HEK293T (cell line): ENCODE measurements around the gene NAT10.

ENCODE experiments used
- CTCF ChIA-PET: fragments of 350-600 bp; formaldehyde crosslinking; extraction: SDS; loops from one replicate; lab custom pipeline; 2021; ENCODE audit warnings: antibody characterized with exemption, inconsistent platforms; lab: Yijun Ruan, JAX
- POLR2A ChIA-PET: fragments of 350-600 bp; formaldehyde crosslinking; extraction: SDS; loops from one replicate; lab custom pipeline; 2020; ENCODE audit warnings: antibody characterized with exemption, inconsistent platforms; lab: Yijun Ruan, JAX
- DNase-seq: peaks from one replicate; pipeline ENCODE4 v3.0.0; 2012; ENCODE audit warnings: mixed read lengths; ENCODE audit errors: extremely low spot score
- FOXK2 ChIP-seq: fragments of 450-650 bp; IDR thresholded peaks from 2 replicates; pipeline ENCODE4 v1.6.1; 2016; ENCODE audit warnings: mild to moderate bottlenecking
- FOXM1 ChIP-seq: fragments of 450-650 bp; IDR thresholded peaks from 2 replicates; pipeline ENCODE4 v1.6.1; 2017; ENCODE audit warnings: mild to moderate bottlenecking, borderline replicate concordance
- NFRKB ChIP-seq: fragments of 450-650 bp; IDR thresholded peaks from 2 replicates; pipeline ENCODE4 v1.6.1; 2016; ENCODE audit warnings: mild to moderate bottlenecking, moderate library complexity
- TARDBP ChIP-seq: fragments of 450-650 bp; IDR thresholded peaks from 2 replicates; pipeline ENCODE4 v1.6.1; 2016

The NAT10 gene

GRCh38 chr11:34194576-34195335 lies 89.3 kb downstream of the NAT10 start:
- DNase-seq, result no peak
- POLR2A ChIA-PET, result no interaction called here
- CTCF ChIA-PET, result no interaction called here
- no peak for TF ChIP-seq NFRKB
- TF ChIP-seq FOXK2, result no peak
- no peak for TF ChIP-seq TARDBP
- no peak for TF ChIP-seq FOXM1
